ENCODE measurements around the gene DUSP1. TPM values are rescaled to one million over a fixed set of nuclear protein-coding genes. Genes with fewer than 3 reads are reported as not detected.

DUSP1 gene
- polyA plus RNA-seq, 1 donor (not counting 4 experiments of a cell fraction or from before 2014, with no cell fraction given) = 174 TPM

DNA sequence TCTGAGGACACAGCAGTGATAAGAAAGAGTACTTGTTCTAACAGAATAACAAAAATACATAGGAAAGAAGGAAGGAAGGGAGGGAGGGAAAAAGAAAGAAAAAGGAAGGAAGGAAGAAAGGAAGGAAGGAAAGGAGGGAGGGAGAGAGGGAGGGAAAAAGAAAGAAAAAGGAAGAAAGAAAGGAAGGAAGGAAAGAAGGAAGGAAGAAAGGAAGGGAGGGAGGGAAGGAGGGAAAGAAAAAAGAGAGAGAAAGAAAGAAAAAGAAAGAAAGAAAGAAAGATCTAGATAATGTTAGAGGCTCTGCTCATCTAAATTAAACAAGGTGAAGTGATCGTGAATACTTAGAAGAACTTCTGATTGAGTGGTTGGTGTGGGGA, 29.8 kb downstream of the DUSP1 start:
- peaks cover 11% of the 10 kb centered on the region for H3K4me1 ChIP-seq (ENCODE audit: control insufficient read depth, extremely low read depth, insufficient read depth, low read length)
- H3K79me2 ChIP-seq (ENCODE audit: control insufficient read depth, insufficient read depth, low read length) = no peaks in the 10 kb centered on the region
- DNase-seq (ENCODE audit: low read depth, low spot score) (no peak), FAIRE-seq (peak; percentile 5)
- TF ChIP-seq, protein P1, sequence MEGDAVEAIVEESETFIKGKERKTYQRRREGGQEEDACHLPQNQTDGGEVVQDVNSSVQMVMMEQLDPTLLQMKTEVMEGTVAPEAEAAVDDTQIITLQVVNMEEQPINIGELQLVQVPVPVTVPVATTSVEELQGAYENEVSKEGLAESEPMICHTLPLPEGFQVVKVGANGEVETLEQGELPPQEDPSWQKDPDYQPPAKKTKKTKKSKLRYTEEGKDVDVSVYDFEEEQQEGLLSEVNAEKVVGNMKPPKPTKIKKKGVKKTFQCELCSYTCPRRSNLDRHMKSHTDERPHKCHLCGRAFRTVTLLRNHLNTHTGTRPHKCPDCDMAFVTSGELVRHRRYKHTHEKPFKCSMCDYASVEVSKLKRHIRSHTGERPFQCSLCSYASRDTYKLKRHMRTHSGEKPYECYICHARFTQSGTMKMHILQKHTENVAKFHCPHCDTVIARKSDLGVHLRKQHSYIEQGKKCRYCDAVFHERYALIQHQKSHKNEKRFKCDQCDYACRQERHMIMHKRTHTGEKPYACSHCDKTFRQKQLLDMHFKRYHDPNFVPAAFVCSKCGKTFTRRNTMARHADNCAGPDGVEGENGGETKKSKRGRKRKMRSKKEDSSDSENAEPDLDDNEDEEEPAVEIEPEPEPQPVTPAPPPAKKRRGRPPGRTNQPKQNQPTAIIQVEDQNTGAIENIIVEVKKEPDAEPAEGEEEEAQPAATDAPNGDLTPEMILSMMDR (optimal IDR thresholded peaks at IDR 0.05 in 1 of 3, IDR thresholded peaks at IDR 0.05 in 1 of 3, conservative IDR thresholded peaks at IDR 0.05 in 1 of 3; ENCODE audit: extremely low read depth in 1 of 3, insufficient read depth in 2 of 3, low read length in 3 of 3) = no peak
- TF ChIP-seq EZH2 (IDR thresholded peaks at IDR 0.05; ENCODE audit: low read length) = no peak
- no peaks in the 10 kb centered on the region for H3K9me1 ChIP-seq (ENCODE audit: control insufficient read depth, extremely low read depth, insufficient read depth, low read length)
- dilution Hi-C loops (cut with MboI; ENCODE audit: extremely low pct_ligation_motif_present, low sequenced_read_pairs) = no loop called here
- H3K27ac ChIP-seq (ENCODE audit: control insufficient read depth, insufficient read depth, low read length) = peak overlapping the region; percentile 78
- no peaks in the 10 kb centered on the region for H3K9me3 ChIP-seq (ENCODE audit: control insufficient read depth, low read depth, low read length)
- no peaks in the 10 kb centered on the region for H3K27me3 ChIP-seq (ENCODE audit: control insufficient read depth, extremely low read depth, insufficient read depth, low read length)
- peak overlapping the region; percentile 54 for H3K4me2 ChIP-seq (ENCODE audit: control insufficient read depth, extremely low read depth, insufficient read depth, low read depth, low read length)
- no peaks in the 10 kb centered on the region for H3K36me3 ChIP-seq (ENCODE audit: control insufficient read depth in 2 of 2, extremely low read depth in 1 of 2, insufficient read depth in 2 of 2, low read length in 2 of 2)
- H3K9ac ChIP-seq (ENCODE audit: control insufficient read depth, extremely low read depth, insufficient read depth, low read length) = peak overlapping the region; percentile 73
- H2AFZ ChIP-seq (ENCODE audit: control insufficient read depth, low read length) = peak overlapping the region; percentile 61
- H4K20me1 ChIP-seq (ENCODE audit: control insufficient read depth, extremely low read depth, insufficient read depth, low read length) = no peaks in the 10 kb centered on the region
- H3K4me3 ChIP-seq (ENCODE audit: control insufficient read depth in 2 of 3, extremely low read depth in 1 of 3, insufficient read depth in 2 of 3, low read depth in 1 of 3, low read length in 3 of 3) = no peak overlapping the region

GRCh38 chr5:172740428-172741205, 30.4 kb downstream of the DUSP1 start:
- Histone ChIP-seq H3K36me3 (ENCODE audit: control insufficient read depth in 2 of 2, extremely low read depth in 1 of 2, insufficient read depth in 2 of 2, low read length in 2 of 2) (no peaks in the 10 kb centered on the region), H3K79me2 (ENCODE audit: control insufficient read depth, insufficient read depth, low read length) (no peaks in the 10 kb centered on the region), H3K4me2 (ENCODE audit: control insufficient read depth, extremely low read depth, insufficient read depth, low read depth, low read length) (peak overlapping the region; percentile 54), H4K20me1 (ENCODE audit: control insufficient read depth, extremely low read depth, insufficient read depth, low read length) (no peaks in the 10 kb centered on the region), H3K4me3 (ENCODE audit: control insufficient read depth in 2 of 3, extremely low read depth in 1 of 3, insufficient read depth in 2 of 3, low read depth in 1 of 3, low read length in 3 of 3) (no peak overlapping the region), H3K9ac (ENCODE audit: control insufficient read depth, extremely low read depth, insufficient read depth, low read length) (peak overlapping the region; percentile 73), H3K27me3 (ENCODE audit: control insufficient read depth, extremely low read depth, insufficient read depth, low read length) (no peaks in the 10 kb centered on the region), H3K9me1 (ENCODE audit: control insufficient read depth, extremely low read depth, insufficient read depth, low read length) (no peaks in the 10 kb centered on the region), H3K4me1 (ENCODE audit: control insufficient read depth, extremely low read depth, insufficient read depth, low read length) (peaks cover 11% of the 10 kb centered on the region), H3K9me3 (ENCODE audit: control insufficient read depth, low read depth, low read length) (no peaks in the 10 kb centered on the region), H3K27ac (ENCODE audit: control insufficient read depth, insufficient read depth, low read length) (peak overlapping the region; percentile 78), H2AFZ (ENCODE audit: control insufficient read depth, low read length) (peak overlapping the region; percentile 28)
- FAIRE-seq (peak; percentile 97), DNase-seq (ENCODE audit: low read depth, low spot score) (peak; percentile 57)
- TF ChIP-seq, protein P1 (optimal IDR thresholded peaks at IDR 0.05 in 1 of 3, IDR thresholded peaks at IDR 0.05 in 1 of 3, conservative IDR thresholded peaks at IDR 0.05 in 1 of 3; ENCODE audit: extremely low read depth in 1 of 3, insufficient read depth in 2 of 3, low read length in 3 of 3) = no peak
- TF ChIP-seq EZH2 (IDR thresholded peaks at IDR 0.05; ENCODE audit: low read length) = no peak
- dilution Hi-C loops (cut with MboI; ENCODE audit: extremely low pct_ligation_motif_present, low sequenced_read_pairs) = no loop called here
